Measurements from ENCODE around the gene CYP26B1. TPM values are rescaled to one million over a fixed set of nuclear protein-coding genes. Genes with fewer than 3 reads are reported as not detected.

Gene CYP26B1
- total and polyA plus RNA-seq, 10 donors, result 0.87 to 11.4 (median 5.1) TPM

DNA sequence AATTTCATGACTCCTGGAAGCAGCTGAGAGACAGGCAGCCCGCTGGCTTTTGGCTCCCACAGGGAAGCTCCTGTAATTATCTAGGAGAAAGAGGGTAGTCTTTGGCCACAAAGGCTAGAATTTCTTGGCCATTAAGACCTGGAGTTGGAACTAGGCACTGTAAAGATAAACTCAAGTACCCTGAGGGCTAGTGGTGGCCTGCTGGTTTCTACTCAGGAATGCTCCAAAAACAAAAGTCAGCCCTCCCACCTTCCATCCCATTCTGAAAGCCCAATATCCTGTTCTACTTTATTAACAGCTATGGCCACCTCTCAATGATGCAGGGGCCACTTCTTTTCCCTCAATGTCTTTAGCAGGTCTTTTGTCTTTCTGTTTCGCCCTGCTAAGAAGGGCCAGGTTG is 34.0 kb upstream of the CYP26B1 start:
- no peak for DNase-seq
- no peak overlapping the region for H3K27ac ChIP-seq
- peaks cover 0 to 6% (median under 1%) of the 10 kb centered on the region in 8 donors for H3K9me3 ChIP-seq
- peaks cover 0 to 31% (median 11%) of the 10 kb centered on the region in 6 donors for H3K36me3 ChIP-seq
- TF ChIP-seq POLR2A (IDR thresholded peaks at IDR 0.05) (no peak), POLR2AphosphoS5 (IDR thresholded peaks at IDR 0.05) (no peak)
- TF ChIP-seq, protein P1, sequence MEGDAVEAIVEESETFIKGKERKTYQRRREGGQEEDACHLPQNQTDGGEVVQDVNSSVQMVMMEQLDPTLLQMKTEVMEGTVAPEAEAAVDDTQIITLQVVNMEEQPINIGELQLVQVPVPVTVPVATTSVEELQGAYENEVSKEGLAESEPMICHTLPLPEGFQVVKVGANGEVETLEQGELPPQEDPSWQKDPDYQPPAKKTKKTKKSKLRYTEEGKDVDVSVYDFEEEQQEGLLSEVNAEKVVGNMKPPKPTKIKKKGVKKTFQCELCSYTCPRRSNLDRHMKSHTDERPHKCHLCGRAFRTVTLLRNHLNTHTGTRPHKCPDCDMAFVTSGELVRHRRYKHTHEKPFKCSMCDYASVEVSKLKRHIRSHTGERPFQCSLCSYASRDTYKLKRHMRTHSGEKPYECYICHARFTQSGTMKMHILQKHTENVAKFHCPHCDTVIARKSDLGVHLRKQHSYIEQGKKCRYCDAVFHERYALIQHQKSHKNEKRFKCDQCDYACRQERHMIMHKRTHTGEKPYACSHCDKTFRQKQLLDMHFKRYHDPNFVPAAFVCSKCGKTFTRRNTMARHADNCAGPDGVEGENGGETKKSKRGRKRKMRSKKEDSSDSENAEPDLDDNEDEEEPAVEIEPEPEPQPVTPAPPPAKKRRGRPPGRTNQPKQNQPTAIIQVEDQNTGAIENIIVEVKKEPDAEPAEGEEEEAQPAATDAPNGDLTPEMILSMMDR (IDR thresholded peaks at IDR 0.05 in 8 of 11, conservative IDR thresholded peaks at IDR 0.05 in 3 of 11), result no peak
- no peaks in the 10 kb centered on the region for H3K4me1 ChIP-seq
- WGBS, 5 donors, result 87 to 98% (median 95%) methylated on average over 2 of the region's 2 CpGs
- no peak overlapping the region for H3K4me3 ChIP-seq
- intact Hi-C loops (cut with DNase I; ENCODE audit: low total_unique reads), result no loop called here
- H3K27me3 ChIP-seq (replicated peaks in 1 of 7), result no peaks in the 10 kb centered on the region

DNA sequence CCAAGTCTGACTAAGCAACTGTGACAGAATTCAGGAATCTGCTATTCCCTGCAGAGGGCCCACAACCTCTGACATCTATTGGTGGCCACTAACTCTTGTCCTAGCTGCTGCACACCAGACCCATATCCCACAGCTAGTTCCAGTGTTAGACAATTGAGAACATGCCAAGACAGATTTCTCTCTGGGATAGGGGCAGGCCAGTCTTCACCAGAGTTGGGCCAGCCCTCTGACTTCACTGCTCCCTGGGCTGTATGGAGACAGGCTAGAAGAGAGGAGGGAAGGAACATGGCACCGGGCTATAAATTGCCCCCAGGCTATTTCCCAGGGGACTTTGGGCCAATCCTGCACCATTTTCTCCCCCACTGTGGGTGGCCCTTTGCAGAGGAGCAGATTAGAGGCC is 32.7 kb upstream of the CYP26B1 start:
- H3K36me3 ChIP-seq, result peaks cover 0 to 44% (median 14%) of the 10 kb centered on the region in 6 donors
- no peak overlapping the region for H3K27ac ChIP-seq
- WGBS, 5 donors, result 86 to 95% (median 93%) methylated on average over 1 of the region's 1 CpG
- DNase-seq, result no peak
- no peaks in the 10 kb centered on the region for H3K4me1 ChIP-seq
- H3K9me3 ChIP-seq, result no peaks in the 10 kb centered on the region
- intact Hi-C loops (cut with DNase I; ENCODE audit: low total_unique reads), result no loop called here
- TF ChIP-seq, protein P1 (IDR thresholded peaks at IDR 0.05 in 8 of 11, conservative IDR thresholded peaks at IDR 0.05 in 3 of 11), result no peak
- no peak for TF ChIP-seq POLR2AphosphoS5 (IDR thresholded peaks at IDR 0.05)
- no peak for TF ChIP-seq POLR2A (IDR thresholded peaks at IDR 0.05)
- no peaks in the 10 kb centered on the region for H3K27me3 ChIP-seq (replicated peaks in 1 of 7)
- H3K4me3 ChIP-seq, result no peak overlapping the region

DNA sequence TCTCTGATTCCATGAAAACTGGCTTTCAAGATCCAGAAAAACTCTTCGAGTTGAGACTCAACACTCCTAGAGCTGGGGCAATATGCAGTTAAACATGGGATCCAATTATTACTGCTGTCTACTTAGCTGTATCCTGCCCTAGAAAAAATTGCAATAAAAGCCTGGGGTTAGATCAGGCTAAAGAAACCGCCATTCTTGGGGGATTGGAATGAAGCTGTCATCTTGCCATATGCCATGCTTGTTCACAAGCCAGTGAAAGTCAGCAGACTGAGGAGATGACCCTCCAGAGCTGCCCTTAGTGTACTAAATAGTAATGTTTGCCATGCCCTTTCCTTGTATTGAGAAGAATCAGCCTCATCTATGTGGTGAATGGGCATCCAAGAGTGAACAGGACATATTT is 30.9 kb upstream of the CYP26B1 start:
- Histone ChIP-seq H3K4me3 (no peak overlapping the region), H3K27me3 (replicated peaks in 1 of 7) (no peaks in the 10 kb centered on the region), H3K27ac (no peak overlapping the region), H3K36me3 (peaks cover 0 to 49% (median 15%) of the 10 kb centered on the region in 6 donors), H3K9me3 (no peaks in the 10 kb centered on the region), H3K4me1 (no peaks in the 10 kb centered on the region)
- intact Hi-C loops (cut with DNase I; ENCODE audit: low total_unique reads), result no loop called here
- no peak for DNase-seq
- 85 to 95% (median 92%) methylated on average over 2 of the region's 2 CpGs for WGBS, 5 donors
- TF ChIP-seq POLR2A (IDR thresholded peaks at IDR 0.05) (no peak), POLR2AphosphoS5 (IDR thresholded peaks at IDR 0.05) (no peak)
- TF ChIP-seq, protein P1 (IDR thresholded peaks at IDR 0.05 in 8 of 11, conservative IDR thresholded peaks at IDR 0.05 in 3 of 11), result no peak

DNA sequence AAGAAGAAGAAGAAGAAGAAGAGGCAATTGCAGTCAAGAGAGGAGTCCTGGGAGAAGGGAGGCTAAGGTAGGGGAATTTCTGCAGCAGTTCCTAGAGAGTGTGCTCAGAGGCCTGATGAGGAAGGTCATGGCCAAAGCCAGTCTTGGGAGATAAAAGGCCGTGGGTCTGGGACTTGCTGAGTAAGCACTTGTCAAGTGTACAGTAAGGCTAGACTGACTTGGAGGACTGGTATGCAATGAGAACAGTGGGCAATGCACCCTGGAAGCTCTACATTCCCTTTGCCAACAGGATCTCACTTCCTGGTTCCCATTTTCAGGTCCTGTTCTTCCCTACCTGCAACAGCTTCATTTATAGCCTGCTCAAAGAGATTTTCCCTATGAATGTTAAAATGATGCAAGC is 28.6 kb upstream of the CYP26B1 start:
- H3K36me3 ChIP-seq, result peaks cover 0 to 49% (median 15%) of the 10 kb centered on the region in 6 donors
- no peaks in the 10 kb centered on the region for H3K9me3 ChIP-seq
- no peaks in the 10 kb centered on the region for H3K4me1 ChIP-seq
- TF ChIP-seq, protein P1 (IDR thresholded peaks at IDR 0.05 in 8 of 11, conservative IDR thresholded peaks at IDR 0.05 in 3 of 11), result no peak
- no peak for TF ChIP-seq POLR2A (IDR thresholded peaks at IDR 0.05)
- TF ChIP-seq POLR2AphosphoS5 (IDR thresholded peaks at IDR 0.05), result no peak
- intact Hi-C loops (cut with DNase I; ENCODE audit: low total_unique reads), result no loop called here
- WGBS, 5 donors, result 64 to 81% (median 68%) methylated on average over 1 of the region's 1 CpG
- H3K4me3 ChIP-seq, result no peak overlapping the region
- no peaks in the 10 kb centered on the region for H3K27me3 ChIP-seq (replicated peaks in 1 of 7)
- H3K27ac ChIP-seq, result no peak overlapping the region
- DNase-seq, result no peak

All from spleen (tissue), 11 donors.